Subcutaneous abdominal adipose tissue (tissue), 5 donors: Measurements from ENCODE around the gene PCNX4.

Source experiments
- H3K27ac ChIP-seq: one replicate; pipeline ENCODE4 v1.7.0; 2013; ENCODE audit warnings: low read depth, mild to moderate bottlenecking, inconsistent platforms, low read length, moderate library complexity
- H3K27me3 ChIP-seq, 5 donors: one replicate each; pipeline ENCODE4 v1.7.0; 2013; ENCODE audit warnings: low read length in 5 of 5, inconsistent platforms in 1 of 5; ENCODE audit not compliant: control insufficient read depth in 5 of 5, insufficient read depth in 4 of 5
- H3K36me3 ChIP-seq, 5 donors: one replicate each; pipeline ENCODE4 v1.7.0; 2013; ENCODE audit warnings: low read length in 5 of 5; ENCODE audit not compliant: control insufficient read depth in 5 of 5, insufficient read depth in 5 of 5
- H3K4me1 ChIP-seq, 5 donors: one replicate each; pipeline ENCODE4 v1.7.0; 2013; ENCODE audit warnings: low read length in 5 of 5, mild to moderate bottlenecking in 3 of 5, moderate library complexity in 1 of 5; ENCODE audit not compliant: control insufficient read depth in 5 of 5, insufficient read depth in 5 of 5
- H3K4me3 ChIP-seq, 5 donors: one replicate each; pipeline ENCODE4 v1.7.0; 2013; ENCODE audit warnings: low read length in 5 of 5, low read depth in 1 of 5
- H3K9ac ChIP-seq, 5 donors: one replicate each; pipeline ENCODE4 v1.7.0; 2013; ENCODE audit warnings: low read length in 5 of 5, mild to moderate bottlenecking in 4 of 5, moderate library complexity in 3 of 5
- H3K9me3 ChIP-seq, 5 donors: one replicate each; pipeline ENCODE4 v1.7.0; 2013; ENCODE audit warnings: low read length in 5 of 5; ENCODE audit not compliant: control insufficient read depth in 5 of 5
- donor health status: healthy.
- donor health status: healthy.
- donor health status: healthy.
- donor health status: healthy.
- donor health status: healthy.

The PCNX4 gene

GRCh38 chr14:60204104-60204842 lies 112.5 kb downstream of the PCNX4 start:
- H3K9ac ChIP-seq: no peak overlapping the region
- H3K4me3 ChIP-seq: no peak overlapping the region
- H3K27me3 ChIP-seq: no peaks in the 10 kb centered on the region
- H3K27ac ChIP-seq: no peak overlapping the region
- H3K4me1 ChIP-seq: no peaks in the 10 kb centered on the region
- no peaks in the 10 kb centered on the region for H3K36me3 ChIP-seq
- H3K9me3 ChIP-seq: peaks cover 0 to 6% (median 0%) of the 10 kb centered on the region in 5 donors

DNA sequence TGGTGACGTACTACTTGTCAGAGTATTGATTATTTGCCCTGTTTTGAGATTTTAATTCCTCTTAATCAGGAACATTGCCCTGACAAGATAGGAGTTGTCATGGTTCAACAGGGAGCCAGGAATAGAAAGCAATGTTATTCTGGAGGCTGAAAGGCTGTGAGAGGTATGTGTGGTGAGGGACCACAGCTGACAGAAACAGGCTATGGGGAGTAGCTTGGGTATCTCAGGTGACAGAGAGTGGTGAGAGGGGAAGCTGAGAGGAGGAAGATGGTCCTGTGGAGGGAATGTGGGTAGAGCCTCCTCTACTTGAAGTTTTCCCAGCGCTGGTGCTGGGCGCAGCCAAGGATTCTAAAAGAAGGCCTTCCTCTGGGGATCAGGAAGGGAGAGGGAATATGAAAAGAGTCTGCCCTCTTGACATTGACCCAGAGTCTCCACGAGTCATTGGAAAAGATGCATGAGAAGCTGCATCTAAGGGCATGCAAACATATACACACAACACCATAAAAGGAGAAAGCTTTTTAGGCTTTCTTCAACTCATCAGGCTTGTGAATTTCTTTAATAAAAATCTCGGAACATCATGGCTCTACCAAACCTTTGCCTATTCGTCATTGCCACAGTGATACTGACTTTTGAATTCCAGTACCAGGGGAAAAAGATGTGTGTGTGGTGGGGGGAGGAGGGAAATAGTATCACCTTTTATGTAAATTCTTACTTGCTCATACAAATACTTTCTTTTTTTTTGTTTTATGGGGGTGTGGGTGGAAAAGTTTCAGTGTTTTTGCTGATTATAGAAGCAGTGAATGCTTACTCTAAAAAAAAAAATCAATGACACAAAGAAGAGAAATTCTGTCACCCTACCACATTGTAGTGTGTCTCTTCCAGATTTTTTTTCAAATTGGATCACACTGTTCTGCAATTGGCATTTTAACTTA lies 113.4 kb downstream of the PCNX4 start:
- no peaks in the 10 kb centered on the region for H3K36me3 ChIP-seq
- no peak overlapping the region for H3K27ac ChIP-seq
- H3K27me3 ChIP-seq: no peaks in the 10 kb centered on the region
- no peaks in the 10 kb centered on the region for H3K9me3 ChIP-seq
- H3K4me1 ChIP-seq: no peaks in the 10 kb centered on the region
- H3K9ac ChIP-seq: no peak overlapping the region
- H3K4me3 ChIP-seq: no peak overlapping the region

DNA sequence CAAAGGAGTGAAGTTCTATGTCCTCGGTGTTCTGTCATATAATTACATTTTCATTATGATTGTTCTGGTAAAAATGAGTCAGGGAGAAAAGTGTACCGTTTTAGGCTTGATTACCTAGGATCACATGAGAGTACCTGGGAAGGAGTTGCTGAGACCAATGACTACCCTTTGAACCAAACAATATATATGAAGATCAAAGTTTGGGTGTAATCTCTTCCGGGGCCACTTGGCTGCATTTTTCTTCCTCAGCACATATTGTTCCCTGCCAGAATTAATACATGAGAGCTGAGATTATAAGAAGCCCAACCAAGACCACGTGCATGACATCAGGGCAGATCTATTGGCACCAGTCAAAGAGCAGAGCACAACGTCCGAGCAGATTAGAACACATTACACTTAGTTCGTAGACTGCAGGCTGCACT lies 114.5 kb downstream of the PCNX4 start:
- no peaks in the 10 kb centered on the region for H3K27me3 ChIP-seq
- no peaks in the 10 kb centered on the region for H3K36me3 ChIP-seq
- no peaks in the 10 kb centered on the region for H3K9me3 ChIP-seq
- no peak overlapping the region for H3K9ac ChIP-seq
- no peaks in the 10 kb centered on the region for H3K4me1 ChIP-seq
- no peak overlapping the region for H3K4me3 ChIP-seq
- H3K27ac ChIP-seq: no peak overlapping the region

DNA sequence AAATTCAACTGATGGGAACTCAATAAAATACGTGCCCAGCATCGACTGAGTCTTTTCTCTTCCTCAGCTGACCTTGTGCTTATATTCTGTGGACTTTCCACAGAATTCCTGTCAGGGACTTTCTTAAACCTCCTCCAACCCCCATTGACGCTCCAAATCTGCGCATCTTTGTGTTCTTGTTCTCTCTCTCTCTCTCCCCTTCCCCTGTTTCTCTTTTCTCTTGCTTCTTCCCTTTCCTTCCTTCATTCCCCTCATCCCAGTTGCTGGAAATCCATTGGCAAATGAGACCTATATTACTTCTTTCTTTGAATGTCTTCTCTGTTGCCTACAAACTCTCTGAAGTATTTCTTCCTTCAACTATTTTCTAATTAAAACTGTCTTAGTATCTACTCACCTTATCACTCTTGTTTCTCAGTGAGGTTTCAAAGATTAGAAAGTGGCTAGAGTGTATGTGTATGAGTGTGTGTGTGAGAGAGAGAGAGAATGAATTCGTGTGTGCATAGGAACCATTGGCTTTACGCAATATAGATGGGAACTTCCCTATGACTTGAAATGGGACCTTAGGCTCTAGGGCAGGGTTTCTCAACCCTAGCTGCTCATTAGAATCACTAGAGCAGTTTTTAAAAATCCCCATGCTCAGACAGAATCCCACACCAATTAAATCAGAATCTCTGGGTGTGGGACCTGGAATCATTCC lies 115.3 kb downstream of the PCNX4 start:
- Histone ChIP-seq H3K9ac (no peak overlapping the region), H3K27me3 (no peaks in the 10 kb centered on the region), H3K4me1 (no peaks in the 10 kb centered on the region), H3K27ac (no peak overlapping the region), H3K9me3 (no peaks in the 10 kb centered on the region), H3K4me3 (no peak overlapping the region), H3K36me3 (no peaks in the 10 kb centered on the region)

DNA sequence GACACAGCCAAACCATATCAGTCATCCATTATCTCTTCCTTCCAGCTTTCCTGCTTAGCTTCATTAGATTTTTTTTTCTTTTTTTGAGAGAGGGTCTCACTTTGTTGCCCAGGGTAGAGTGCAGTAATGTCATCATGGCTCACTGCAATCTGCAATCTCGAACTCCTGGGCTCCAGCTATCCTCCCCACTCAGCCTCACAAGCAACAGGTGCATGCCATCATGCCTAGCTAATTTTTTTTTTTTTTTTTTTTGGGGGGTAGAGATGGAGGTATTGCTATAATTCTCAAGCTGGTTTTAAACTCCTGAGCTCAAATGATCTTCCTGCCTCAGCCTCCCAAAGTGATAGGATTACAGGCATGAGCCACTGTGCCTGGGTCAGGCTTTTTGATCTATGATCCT lies 119.0 kb downstream of the PCNX4 start:
- Histone ChIP-seq H3K27me3 (no peaks in the 10 kb centered on the region), H3K36me3 (no peaks in the 10 kb centered on the region), H3K4me3 (no peak overlapping the region), H3K9ac (no peak overlapping the region), H3K4me1 (no peaks in the 10 kb centered on the region), H3K27ac (no peak overlapping the region), H3K9me3 (no peaks in the 10 kb centered on the region)

- Histone ChIP-seq H3K36me3 (no peaks in the 10 kb centered on the region), H3K9me3 (no peaks in the 10 kb centered on the region), H3K9ac (no peak overlapping the region), H3K4me1 (no peaks in the 10 kb centered on the region), H3K4me3 (no peak overlapping the region), H3K27ac (no peak overlapping the region), H3K27me3 (no peaks in the 10 kb centered on the region)
These were observed 119.4 kb downstream of the PCNX4 start for GRCh38 chr14:60211153-60211552.

GRCh38 chr14:60212503-60213371 lies 121.0 kb downstream of the PCNX4 start:
- Histone ChIP-seq H3K9me3 (no peaks in the 10 kb centered on the region), H3K4me3 (no peak overlapping the region), H3K27ac (no peak overlapping the region), H3K4me1 (no peaks in the 10 kb centered on the region), H3K27me3 (no peaks in the 10 kb centered on the region), H3K9ac (no peak overlapping the region), H3K36me3 (no peaks in the 10 kb centered on the region)

DNA sequence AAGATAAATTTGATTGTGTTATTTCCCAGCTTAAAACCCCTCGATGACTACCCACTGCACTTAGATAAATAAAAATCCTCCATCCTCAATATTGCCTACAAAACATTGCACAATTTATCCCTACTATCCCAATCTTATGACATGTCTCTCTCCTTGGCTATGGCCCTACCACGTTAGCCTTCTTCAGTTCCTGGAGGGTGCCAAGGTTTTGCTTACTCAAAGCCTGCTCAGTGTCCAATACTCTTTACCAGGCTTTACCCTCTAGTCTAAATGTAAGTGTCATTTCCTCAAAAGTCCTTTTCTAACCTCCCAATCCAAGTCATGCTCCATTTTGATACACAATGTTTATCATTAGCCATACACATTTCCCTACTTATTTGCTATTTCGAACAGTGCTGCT lies 122.3 kb downstream of the PCNX4 start:
- no peak overlapping the region for H3K27ac ChIP-seq

DNA sequence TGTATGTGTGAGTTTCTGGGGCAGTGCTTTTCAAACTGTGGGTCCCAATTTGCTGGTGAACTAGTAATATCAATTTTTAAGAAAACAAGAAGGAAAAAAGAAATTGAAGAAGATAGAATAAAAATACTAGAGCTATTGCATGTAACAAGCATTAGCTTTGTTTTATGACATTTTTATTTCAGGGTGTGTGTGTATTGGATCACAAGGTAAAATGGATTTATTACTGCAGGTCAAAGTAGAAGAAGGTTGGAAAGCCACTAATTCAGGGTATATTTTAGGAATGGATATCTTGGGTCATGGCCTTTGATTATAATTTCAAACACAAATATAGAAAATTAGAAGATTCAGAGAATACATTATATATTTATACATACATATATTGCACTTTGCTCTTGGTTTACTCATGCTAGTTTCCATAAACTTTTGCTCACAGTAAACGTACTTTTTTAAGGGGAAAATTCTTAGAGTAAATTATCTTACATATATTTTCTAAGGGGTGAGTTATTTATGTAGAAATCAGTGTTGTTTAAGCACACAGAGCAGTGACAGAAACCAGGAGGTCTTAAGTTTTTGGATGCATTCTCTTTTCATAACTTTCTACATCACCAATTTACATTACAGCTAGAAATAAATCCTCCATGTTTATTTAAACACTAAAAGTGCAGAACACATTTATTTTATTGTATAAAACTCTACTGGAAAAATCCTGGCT lies 122.8 kb downstream of the PCNX4 start:
- Histone ChIP-seq H3K36me3 (no peaks in the 10 kb centered on the region), H3K27ac (no peak overlapping the region), H3K9me3 (no peaks in the 10 kb centered on the region), H3K4me1 (no peaks in the 10 kb centered on the region), H3K9ac (no peak overlapping the region), H3K27me3 (no peaks in the 10 kb centered on the region), H3K4me3 (no peak overlapping the region)

More for the DNA sequence above, 122.3 kb downstream of the PCNX4 start:
- Histone ChIP-seq H3K4me1 (no peaks in the 10 kb centered on the region), H3K27me3 (no peaks in the 10 kb centered on the region), H3K9ac (no peak overlapping the region), H3K36me3 (no peaks in the 10 kb centered on the region), H3K4me3 (no peak overlapping the region), H3K9me3 (no peaks in the 10 kb centered on the region)
